Skeletal muscle cell (primary cell): Measurements from ENCODE around the gene PCDHA3.
"Not testable (repeated sequence)": the region's sequence is repeated elsewhere in the genome, so short reads cannot be mapped to it uniquely, and the experiment has no call there.

Experiments used
- DNase-seq: peaks from one replicate; pipeline ENCODE4 v3.0.0-alpha.2; 2010; ENCODE audit warnings: low read depth
- H3K4me3 ChIP-seq: 2 replicates; pipeline ENCODE4 v1.5.1; 2011; ENCODE audit warnings: low read depth, mild to moderate bottlenecking, control low read depth, low read length, moderate library complexity

The PCDHA3 gene

DNA sequence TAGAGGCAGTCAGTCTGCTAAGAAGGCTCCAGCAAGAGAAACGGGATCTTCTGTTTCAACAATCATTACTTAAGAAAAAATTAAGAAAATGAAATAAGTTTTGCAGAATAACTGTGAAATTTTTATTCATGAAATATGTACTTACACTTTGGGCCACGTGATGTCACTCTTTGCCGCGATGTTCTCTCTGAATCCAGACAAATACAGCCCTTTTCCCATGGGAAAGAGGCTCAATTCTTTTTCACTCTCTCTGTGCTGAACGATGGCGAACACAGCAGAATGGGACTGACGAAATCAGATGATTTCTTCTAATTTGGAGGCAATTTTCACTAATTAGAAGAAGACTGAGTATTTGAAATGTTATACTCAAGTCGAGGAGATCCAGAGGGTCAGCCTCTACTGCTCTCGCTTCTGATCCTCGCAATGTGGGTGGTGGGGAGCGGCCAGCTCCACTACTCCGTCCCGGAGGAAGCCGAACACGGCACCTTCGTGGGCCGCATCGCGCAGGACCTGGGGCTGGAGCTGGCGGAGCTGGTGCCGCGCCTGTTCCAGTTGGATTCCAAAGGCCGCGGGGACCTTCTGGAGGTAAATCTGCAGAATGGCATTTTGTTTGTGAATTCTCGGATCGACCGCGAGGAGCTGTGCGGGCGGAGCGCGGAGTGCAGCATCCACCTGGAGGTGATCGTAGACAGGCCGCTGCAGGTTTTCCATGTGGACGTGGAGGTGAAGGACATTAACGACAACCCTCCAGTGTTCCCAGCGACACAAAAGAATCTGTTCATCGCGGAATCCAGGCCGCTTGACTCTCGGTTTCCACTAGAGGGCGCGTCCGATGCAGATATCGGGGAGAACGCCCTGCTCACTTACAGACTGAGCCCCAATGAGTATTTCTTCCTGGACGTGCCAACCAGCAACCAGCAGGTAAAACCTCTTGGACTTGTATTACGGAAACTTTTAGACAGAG is 47.6 kb downstream of the PCDHA3 start, which contains the start of gene PCDHA9:
TSS of gene PCDHA9 (plus strand) at position 244 of the 964 bp plus-strand sequence. CDS start at position 358, 114 bp downstream.
- H3K4me3 ChIP-seq, DNase-seq: not testable (repeated sequence)

DNA sequence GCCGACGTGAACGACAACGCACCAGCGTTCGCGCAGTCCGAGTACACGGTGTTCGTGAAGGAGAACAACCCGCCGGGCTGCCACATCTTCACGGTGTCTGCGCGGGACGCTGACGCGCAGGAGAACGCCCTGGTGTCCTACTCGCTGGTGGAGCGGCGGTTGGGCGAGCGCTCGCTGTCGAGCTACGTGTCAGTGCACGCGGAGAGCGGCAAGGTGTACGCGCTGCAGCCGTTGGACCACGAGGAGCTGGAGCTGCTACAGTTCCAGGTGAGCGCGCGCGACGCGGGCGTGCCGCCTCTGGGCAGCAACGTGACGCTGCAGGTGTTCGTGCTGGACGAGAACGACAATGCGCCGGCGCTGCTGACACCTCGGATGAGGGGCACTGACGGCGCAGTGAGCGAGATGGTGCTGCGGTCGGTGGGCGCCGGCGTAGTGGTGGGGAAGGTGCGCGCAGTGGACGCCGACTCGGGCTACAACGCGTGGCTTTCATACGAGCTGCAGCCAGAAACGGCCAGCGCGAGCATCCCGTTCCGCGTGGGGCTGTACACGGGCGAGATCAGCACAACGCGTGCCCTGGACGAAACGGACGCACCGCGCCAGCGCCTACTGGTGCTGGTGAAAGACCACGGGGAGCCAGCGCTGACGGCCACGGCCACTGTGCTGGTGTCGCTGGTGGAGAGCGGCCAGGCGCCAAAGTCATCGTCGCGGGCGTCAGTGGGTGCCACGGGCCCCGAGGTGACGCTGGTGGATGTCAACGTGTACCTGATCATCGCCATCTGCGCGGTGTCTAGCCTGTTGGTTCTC is 49.2 kb downstream of the PCDHA3 start:
- not testable (repeated sequence) for DNase-seq, H3K4me3 ChIP-seq
